Stimulated activated CD4-positive, alpha-beta T cell treated with anti-CD3 and anti-CD28 coated beads, Interleukin-4, amount 100 ng/mL, for 24 hours (primary cell): ENCODE data around the gene LAMB4.
A peak's percentile ranks its signal among the peaks of the same experiment; 100 is the strongest.

Experiments
- DNase-seq: peaks from one replicate; pipeline ENCODE4 v3.0.0-alpha.2; 2020

The LAMB4 gene

GRCh38 chr7:108130261-108130660, at the start of gene LAMB4:
TSS of gene LAMB4 (minus strand) at chr7:108130361. CDS start at chr7:108123164, 7,197 bp downstream.
- no peak for DNase-seq

GRCh38 chr7:108178398-108178797, 48.2 kb upstream of the LAMB4 start:
- no peak for DNase-seq

- DNase-seq = no peak
Observed at GRCh38 chr7:108171164-108171563, 41.0 kb upstream of the LAMB4 start.

- DNase-seq = no peak
Observed at GRCh38 chr7:108170251-108170650, 40.1 kb upstream of the LAMB4 start.

GRCh38 chr7:108167460-108167859, 37.3 kb upstream of the LAMB4 start:
- DNase-seq = no peak

- no peak for DNase-seq
Observed at GRCh38 chr7:108166687-108167086, 36.5 kb upstream of the LAMB4 start.

- no peak for DNase-seq
Observed at GRCh38 chr7:108165723-108166122, 35.6 kb upstream of the LAMB4 start.

GRCh38 chr7:108164946-108165345, 34.8 kb upstream of the LAMB4 start:
- DNase-seq = no peak

GRCh38 chr7:108164342-108164741, 34.2 kb upstream of the LAMB4 start:
- no peak for DNase-seq

- DNase-seq = no peak
Observed at GRCh38 chr7:108158776-108159175, 28.6 kb upstream of the LAMB4 start.

GRCh38 chr7:108157606-108158335, 27.6 kb upstream of the LAMB4 start:
- no peak for DNase-seq

GRCh38 chr7:108156897-108157605, 26.9 kb upstream of the LAMB4 start:
- DNase-seq = no peak

GRCh38 chr7:108152198-108152597, 22.0 kb upstream of the LAMB4 start:
- DNase-seq = no peak

- no peak for DNase-seq
Observed at GRCh38 chr7:108149908-108150307, 19.7 kb upstream of the LAMB4 start.

- no peak for DNase-seq
Observed at GRCh38 chr7:108149119-108149518, 19.0 kb upstream of the LAMB4 start.

- DNase-seq = no peak
Observed at GRCh38 chr7:108147031-108147563, 16.9 kb upstream of the LAMB4 start.

GRCh38 chr7:108146070-108146842, 16.1 kb upstream of the LAMB4 start:
- DNase-seq = peak; percentile 48

- DNase-seq = no peak
Observed at GRCh38 chr7:108145401-108145800, 15.2 kb upstream of the LAMB4 start.

- DNase-seq = no peak
Observed at GRCh38 chr7:108144931-108145330, 14.8 kb upstream of the LAMB4 start.

- DNase-seq = no peak
Observed at GRCh38 chr7:108143658-108144420, 13.7 kb upstream of the LAMB4 start.

GRCh38 chr7:108142675-108143259, 12.6 kb upstream of the LAMB4 start:
- no peak for DNase-seq

- DNase-seq = no peak
Observed at GRCh38 chr7:108142180-108142579, 12.0 kb upstream of the LAMB4 start.
